PC-9 (cell line): ENCODE results near the gene DENND1A. TPM values are rescaled to one million over a fixed set of nuclear protein-coding genes. Genes with fewer than 3 reads are reported as not detected.
"Not testable (repeated sequence)": the region's sequence is repeated elsewhere in the genome, so short reads cannot be mapped to it uniquely, and the experiment has no call there.

Source experiments
- BruUV-seq: library from RNA; stranded (reverse); fragments of 400-500 nt; replicated peaks from 2 replicates; lab custom pipeline; 2021; lab: Mats Ljungman, UMichigan
- CTCF ChIA-PET: fragments of 300-600 bp; sonication (Branson Sonifier 250); formaldehyde crosslinking; loops from one replicate; lab custom pipeline; 2022; ENCODE audit warnings: antibody characterized with exemption; lab: Charles Lee
- POLR2A ChIA-PET: fragments of 300-600 bp; sonication (Branson Sonifier 250); formaldehyde crosslinking; loops from one replicate; lab custom pipeline; 2022; ENCODE audit warnings: antibody characterized with exemption; ENCODE audit not compliant: unreplicated experiment; lab: Charles Lee
- DNase-seq, 2 experiments: peaks; one replicate each; pipeline versions ENCODE4 v3.0.0 to v3.0.0-alpha.2; 2015 to 2022; ENCODE audit warnings: mixed read lengths in 1 of 2
- H2AFZ ChIP-seq: fragments of 200-600 bp; sonication (generic); 2 replicates; pipeline ENCODE4 v1.8.1; 2017; ENCODE audit warnings: antibody characterized with exemption
- H3F3A ChIP-seq: fragments of 200-600 bp; sonication (generic); 2 replicates; pipeline ENCODE4 v1.8.1; 2017; ENCODE audit warnings: antibody characterized with exemption, mild to moderate bottlenecking, low read depth; ENCODE audit not compliant: insufficient read depth
- H3K27ac ChIP-seq: fragments of 200-600 bp; sonication (generic); 2 replicates; pipeline ENCODE4 v1.6.1; 2016; ENCODE audit warnings: mixed run types
- H3K27me3 ChIP-seq: fragments of 200-600 bp; sonication (generic); 2 replicates; pipeline ENCODE4 v1.6.1; 2016; ENCODE audit warnings: low read depth, mixed run types; ENCODE audit not compliant: insufficient read depth
- H3K36me3 ChIP-seq: fragments of 200-600 bp; sonication (generic); 2 replicates; pipeline ENCODE4 v1.6.1; 2016; ENCODE audit warnings: low read depth, mixed run types
- H3K4me1 ChIP-seq: fragments of 200-600 bp; sonication (generic); replicated peaks from 2 replicates; pipeline ENCODE4 v1.6.1; 2016; ENCODE audit warnings: mixed run types; ENCODE audit not compliant: insufficient read depth
- H3K4me2 ChIP-seq: fragments of 200-600 bp; sonication (generic); 2 replicates; pipeline ENCODE4 v1.6.1; 2017; ENCODE audit warnings: mixed run types
- H3K4me3 ChIP-seq: fragments of 200-600 bp; sonication (generic); 2 replicates; pipeline ENCODE4 v1.6.1; 2016; ENCODE audit warnings: mixed run types
- H3K79me2 ChIP-seq: fragments of 200-600 bp; sonication (generic); 2 replicates; pipeline ENCODE4 v1.6.1; 2017; ENCODE audit warnings: low read depth, mixed run types
- H3K9me2 ChIP-seq: fragments of 200-600 bp; sonication (generic); 2 replicates; pipeline ENCODE4 v1.8.1; 2017; ENCODE audit warnings: mild to moderate bottlenecking; ENCODE audit not compliant: insufficient read depth
- H3K9me3 ChIP-seq: fragments of 200-600 bp; sonication (generic); 2 replicates; pipeline ENCODE4 v1.8.1; 2016; ENCODE audit warnings: low read depth; ENCODE audit not compliant: insufficient read depth
- H4K20me1 ChIP-seq: fragments of 200-600 bp; sonication (generic); 2 replicates; pipeline ENCODE4 v1.8.1; 2017; ENCODE audit not compliant: insufficient read depth
- CTCF ChIP-seq: fragments of 200-600 bp; sonication (generic); conservative IDR thresholded peaks from 2 replicates; pipeline ENCODE4 v1.6.1; 2017; ENCODE audit warnings: mixed run types, antibody characterized with exemption, mild to moderate bottlenecking, moderate library complexity
- EZH2 ChIP-seq: fragments of 200-600 bp; sonication (generic); IDR thresholded peaks from 2 replicates; pipeline ENCODE4 v1.8.0; 2017; ENCODE audit warnings: antibody characterized with exemption, low read depth
- intact Hi-C: fragments of 100-400 bp; cut with micrococcal nuclease; formaldehyde crosslinking; loops from one replicate; pipeline ENCODE4 v1.10.0; 2022; ENCODE audit not compliant: unreplicated experiment
- total RNA-seq: library from RNA; stranded (reverse); gene quantifications from 2 replicates; pipeline ENCODE4 v1.2.3, GENCODE V29; 2021

Gene DENND1A
- total RNA-seq, 1 experiment from 2014 or later: 37.7 TPM

GRCh38 chr9:123941524-123942070, 11.7 kb upstream of the DENND1A start:
- no peak for DNase-seq
- POLR2A ChIA-PET: no interaction called here
- no peak overlapping the region for H3K27ac ChIP-seq
- intact Hi-C loops: no loop called here
- BruUV-seq: no TSS peak
- H3K9me2 ChIP-seq: no peaks in the 10 kb centered on the region
- no peaks in the 10 kb centered on the region for H3K36me3 ChIP-seq
- CTCF ChIA-PET: no interaction called here
- no peaks in the 10 kb centered on the region for H3K79me2 ChIP-seq
- H4K20me1 ChIP-seq: no peaks in the 10 kb centered on the region
- H3K9me3 ChIP-seq: no peaks in the 10 kb centered on the region
- H3K4me2 ChIP-seq: no peak overlapping the region
- H3K4me1 ChIP-seq: 0 out of 2 replicates have a peak, but pooled peaks cover 3% of the 10 kb centered on the region
- no peak for TF ChIP-seq EZH2
- no peak for TF ChIP-seq CTCF
- no peak overlapping the region for H3K4me3 ChIP-seq
- H3K27me3 ChIP-seq: no peaks in the 10 kb centered on the region
- H2AFZ ChIP-seq: no peak overlapping the region
- no peaks in the 10 kb centered on the region; the same call in 1 of the 2 replicates for H3F3A ChIP-seq

GRCh38 chr9:123940721-123941523, 11.0 kb upstream of the DENND1A start:
- TF ChIP-seq EZH2 (no peak), CTCF (no peak)
- Histone ChIP-seq H2AFZ (no peak overlapping the region), H3K27ac (no peak overlapping the region)

GRCh38 chr9:123938401-123938800, 8.5 kb upstream of the DENND1A start:
- H3K36me3 ChIP-seq: no peaks in the 10 kb centered on the region
- DNase-seq: no peak
- no peak overlapping the region for H3K27ac ChIP-seq
- H3K9me3 ChIP-seq: no peaks in the 10 kb centered on the region
- no peaks in the 10 kb centered on the region for H3K27me3 ChIP-seq
- no peak overlapping the region for H2AFZ ChIP-seq
- POLR2A ChIA-PET: no interaction called here
- BruUV-seq: no TSS peak
- CTCF ChIA-PET: no interaction called here
- no peak for TF ChIP-seq EZH2
- no peak for TF ChIP-seq CTCF
- peaks cover 18% of the 10 kb centered on the region for H3K4me1 ChIP-seq
- H3K79me2 ChIP-seq: no peaks in the 10 kb centered on the region
- H3K4me2 ChIP-seq: no peak overlapping the region
- H4K20me1 ChIP-seq: no peaks in the 10 kb centered on the region
- intact Hi-C loops: no loop called here
- peaks cover 15% of the 10 kb centered on the region for H3F3A ChIP-seq
- no peak overlapping the region for H3K4me3 ChIP-seq
- no peaks in the 10 kb centered on the region for H3K9me2 ChIP-seq

More at GRCh38 chr9:123940721-123941523, 11.0 kb upstream of the DENND1A start:
- H3F3A ChIP-seq: no peaks in the 10 kb centered on the region; the same call in 1 of the 2 replicates
- no peaks in the 10 kb centered on the region for H3K27me3 ChIP-seq
- H3K9me3 ChIP-seq: no peaks in the 10 kb centered on the region
- H3K9me2 ChIP-seq: no peaks in the 10 kb centered on the region
- no peaks in the 10 kb centered on the region for H3K36me3 ChIP-seq
- no peak for DNase-seq
- POLR2A ChIA-PET: no interaction called here
- H3K4me3 ChIP-seq: no peak overlapping the region
- no peak overlapping the region for H3K4me2 ChIP-seq
- H3K79me2 ChIP-seq: no peaks in the 10 kb centered on the region
- intact Hi-C loops: no loop called here
- H3K4me1 ChIP-seq: 0 out of 2 replicates have a peak, but pooled peaks cover 3% of the 10 kb centered on the region
- no TSS peak for BruUV-seq
- CTCF ChIA-PET: no interaction called here
- H4K20me1 ChIP-seq: no peaks in the 10 kb centered on the region

GRCh38 chr9:123936575-123936974, 6.6 kb upstream of the DENND1A start:
- Histone ChIP-seq H3K4me1 (peaks cover 24% of the 10 kb centered on the region), H3F3A (peaks cover 21% of the 10 kb centered on the region)
- H3K36me3 ChIP-seq, H2AFZ ChIP-seq, H4K20me1 ChIP-seq, H3K4me2 ChIP-seq, CTCF ChIA-PET, H3K4me3 ChIP-seq, H3K9me3 ChIP-seq, intact Hi-C loops, BruUV-seq, H3K9me2 ChIP-seq, H3K27ac ChIP-seq, H3K79me2 ChIP-seq, POLR2A ChIA-PET, H3K27me3 ChIP-seq, DNase-seq: not testable (repeated sequence)
